NCI-H2196 treated with DMSO at 0.1 percent for 48 hours (cell line): ENCODE results near the gene KCNK18.
"Not testable (repeated sequence)": the region's sequence is repeated elsewhere in the genome, so short reads cannot be mapped to it uniquely, and the experiment has no call there.

Experiments
- DNase-seq: peaks from one replicate; lab custom pipeline; 2025; ENCODE audit not compliant: unreplicated experiment; lab: John Stamatoyannopoulos, UW

The KCNK18 gene

GRCh38 chr10:117218654-117219053 lies 21.4 kb downstream of the KCNK18 start:
- DNase-seq: no peak

DNA sequence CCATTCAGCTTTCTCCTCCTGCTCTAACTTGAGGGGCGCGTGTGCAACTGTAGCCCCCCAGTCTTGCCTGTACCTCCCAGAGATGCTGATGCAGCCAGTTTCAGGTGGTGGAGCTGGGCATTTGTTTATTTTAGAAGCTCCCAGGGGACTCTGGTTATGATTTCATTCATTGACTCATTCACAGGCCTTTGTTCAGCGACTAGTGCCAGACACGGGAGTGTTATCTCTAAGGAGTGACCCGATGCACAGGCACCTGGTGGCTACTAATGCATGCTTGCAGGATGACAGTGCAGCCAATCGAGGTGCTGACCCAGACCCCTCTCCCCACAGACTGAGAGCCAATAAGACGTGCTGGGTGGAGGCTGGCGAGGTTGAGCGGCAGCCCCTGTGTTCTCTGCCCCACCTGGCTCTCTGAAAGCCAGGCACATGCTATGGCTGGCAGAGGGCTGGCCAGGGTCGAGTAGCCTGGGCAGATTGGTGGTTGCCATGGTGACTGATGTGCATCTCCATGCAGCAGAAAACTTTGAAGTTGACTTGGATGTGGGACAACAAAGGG lies 23.9 kb downstream of the KCNK18 start:
- no peak for DNase-seq

DNA sequence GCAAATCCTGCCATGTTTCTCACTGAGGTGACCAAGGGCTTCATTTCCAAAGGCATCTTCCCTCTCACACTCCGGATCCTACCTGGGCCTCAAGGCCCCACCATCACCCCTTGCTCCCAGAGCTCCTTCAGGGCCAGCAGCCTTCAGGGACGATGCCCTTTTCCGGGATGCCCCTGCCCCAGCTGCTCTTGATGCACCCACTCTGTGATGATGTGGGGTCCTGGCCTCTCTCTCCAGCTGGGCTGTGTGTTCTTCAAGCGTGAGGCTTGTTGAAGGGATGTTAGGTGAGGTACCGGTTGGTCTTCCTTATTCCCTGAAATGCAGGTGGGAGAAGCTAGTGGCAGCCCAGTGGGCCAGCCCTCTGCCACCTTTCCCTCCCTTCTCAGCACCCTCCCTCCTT lies 25.3 kb downstream of the KCNK18 start:
- DNase-seq: no peak

DNA sequence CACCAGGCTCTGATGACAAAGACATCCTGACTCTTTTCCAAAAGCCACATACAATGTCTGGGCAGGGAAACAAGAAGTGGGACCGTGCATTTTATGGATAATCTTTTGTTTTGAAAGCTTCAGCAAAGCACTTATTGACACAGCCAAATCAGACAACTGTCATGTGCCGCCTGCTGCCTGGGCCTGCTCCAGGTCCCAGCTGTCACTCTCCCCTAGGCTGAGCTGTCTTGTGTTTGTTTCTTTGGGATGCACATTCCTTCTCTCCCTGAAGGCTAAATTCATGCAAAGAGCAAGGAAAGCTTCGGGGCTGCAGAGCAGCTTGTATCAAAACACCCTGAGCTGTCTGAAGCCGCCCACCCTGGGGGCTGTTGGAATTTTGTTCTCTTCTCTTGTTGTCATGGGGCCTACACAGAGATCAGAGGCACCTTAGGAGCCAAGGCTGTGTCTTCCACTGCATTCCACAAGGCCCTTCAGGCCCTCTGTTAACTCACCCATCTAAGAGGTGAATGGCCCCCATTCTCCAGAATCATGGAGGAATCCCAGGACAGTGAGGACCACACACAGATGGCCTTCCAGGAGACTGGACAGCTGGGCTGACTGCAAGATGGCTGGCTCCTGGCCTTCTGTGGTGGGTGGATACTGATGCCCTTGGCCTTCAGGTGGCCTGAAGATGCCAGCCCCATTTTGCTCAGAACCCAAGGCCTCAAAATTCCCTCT lies 25.8 kb downstream of the KCNK18 start:
- no peak for DNase-seq

DNA sequence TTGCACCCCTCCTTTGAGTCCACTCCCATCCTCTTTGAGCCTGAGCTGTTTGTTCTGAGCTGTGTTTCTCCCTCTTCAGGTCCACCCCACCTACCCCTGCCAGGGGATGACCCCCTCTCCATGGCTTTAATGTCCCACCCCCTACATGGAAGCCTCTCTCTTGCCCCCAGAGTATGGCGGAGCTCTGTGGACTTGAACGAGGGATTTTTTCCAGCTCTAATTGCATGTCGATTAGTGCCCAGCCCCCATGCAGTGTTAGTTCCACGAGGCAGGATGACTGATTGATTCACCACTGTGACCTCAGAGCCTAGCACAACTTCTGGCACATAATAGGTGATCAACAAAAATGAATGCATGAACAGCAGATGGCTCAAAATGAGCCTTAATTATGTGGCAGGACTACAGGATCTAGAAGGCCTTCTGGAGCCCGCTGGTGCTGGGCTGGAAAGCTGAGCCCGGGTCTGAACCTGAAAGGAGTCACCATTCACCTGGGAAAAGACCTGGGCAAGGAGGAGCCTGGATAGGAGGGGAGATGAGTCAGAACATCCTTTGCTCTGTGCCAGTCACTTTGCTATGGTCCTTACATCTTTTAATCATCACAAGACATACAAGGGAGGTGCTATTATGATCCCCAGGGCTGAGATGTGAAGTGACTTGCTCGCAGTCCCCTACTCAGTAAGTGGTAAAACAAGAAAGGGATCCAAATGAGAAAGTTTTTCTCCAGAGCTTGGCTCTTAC lies 26.6 kb downstream of the KCNK18 start:
- no peak for DNase-seq

GRCh38 chr10:117224881-117225280 lies 27.6 kb downstream of the KCNK18 start:
- DNase-seq: no peak

DNA sequence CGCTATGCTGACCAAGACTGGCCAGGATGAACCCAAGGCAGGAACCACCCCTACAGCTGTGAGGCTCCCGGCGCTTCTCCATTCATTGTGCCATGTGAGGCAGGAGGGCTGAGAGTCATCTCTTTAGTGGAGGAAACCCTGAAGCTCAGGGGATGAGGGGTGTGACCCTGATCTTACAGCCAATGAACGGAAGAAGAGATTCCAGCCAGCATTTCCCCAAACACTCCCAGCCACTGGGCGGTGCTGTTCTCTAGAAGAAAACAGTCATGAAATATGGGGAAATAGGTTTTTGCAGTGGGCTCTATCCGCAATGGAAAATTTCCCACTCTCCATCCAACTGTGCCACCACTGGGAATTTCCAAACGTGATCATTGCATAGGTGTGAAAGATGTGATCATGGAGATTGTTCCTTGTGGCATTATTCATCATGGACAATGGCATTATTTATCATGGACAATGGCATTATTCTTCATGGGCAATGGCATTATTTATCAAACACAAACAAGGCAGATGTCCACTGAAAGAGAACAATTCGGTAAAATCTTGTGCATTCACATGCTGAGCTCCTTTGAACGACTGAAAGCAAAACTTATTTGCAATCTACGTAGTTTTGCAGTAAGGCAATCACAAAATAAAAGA lies 29.6 kb downstream of the KCNK18 start:
- no peak for DNase-seq

DNA sequence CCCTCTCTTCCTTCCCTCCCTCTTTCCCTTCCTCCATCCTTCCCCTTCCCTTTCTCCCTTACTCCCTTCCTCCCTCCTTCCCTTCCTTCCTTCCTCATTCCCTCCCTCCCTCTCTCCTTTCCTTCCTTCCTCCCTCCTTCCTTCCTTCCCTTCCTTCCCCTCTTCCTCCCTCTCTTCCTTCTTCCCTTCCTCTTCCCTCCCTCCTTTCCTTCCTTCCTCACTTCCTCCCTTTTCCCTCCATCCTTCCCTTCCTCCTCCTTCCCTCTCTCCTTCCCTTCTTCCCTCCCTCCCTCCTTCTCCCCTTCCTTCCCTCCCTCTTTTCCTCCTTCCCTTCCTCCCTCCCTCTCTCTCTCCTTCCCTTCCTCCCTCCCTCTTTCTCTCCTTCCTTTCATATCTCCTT lies 30.9 kb downstream of the KCNK18 start:
- no peak for DNase-seq

GRCh38 chr10:117230107-117230506 lies 32.8 kb downstream of the KCNK18 start:
- DNase-seq: not testable (repeated sequence)

DNA sequence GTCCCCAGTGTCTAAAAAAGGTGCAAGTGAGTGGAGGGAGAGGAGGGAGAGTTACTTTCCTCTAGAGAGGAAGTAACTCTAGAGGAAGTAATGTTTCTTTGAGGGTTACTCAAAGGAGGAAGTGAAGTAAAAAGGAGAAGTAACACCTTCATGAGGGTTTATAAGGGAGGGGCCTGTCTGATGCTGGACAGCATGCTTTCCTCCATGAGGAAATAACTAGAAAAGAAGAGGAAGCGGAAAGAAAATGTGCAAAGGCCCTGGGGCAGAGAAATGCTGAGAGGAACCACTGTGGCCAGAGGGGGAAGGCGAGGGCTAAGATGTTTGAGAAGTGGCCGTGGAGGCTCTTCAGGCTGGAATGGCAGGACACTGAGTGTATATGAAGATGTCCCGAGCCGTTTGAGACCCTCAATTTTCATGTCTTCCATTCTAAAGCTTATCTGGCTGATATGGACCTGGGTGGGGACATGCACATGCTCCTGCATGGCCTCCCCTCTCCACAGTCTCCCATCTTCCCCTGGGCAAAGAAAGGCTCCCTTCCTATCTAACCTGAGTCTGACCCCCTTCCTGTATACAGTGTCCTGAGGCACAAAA lies 40.2 kb downstream of the KCNK18 start:
- no peak for DNase-seq

- DNase-seq: no peak
Observed at GRCh38 chr10:117239051-117239450, 41.8 kb downstream of the KCNK18 start.

- DNase-seq: no peak
Observed at GRCh38 chr10:117239721-117240620, 42.7 kb downstream of the KCNK18 start.

- no peak for DNase-seq
Observed at GRCh38 chr10:117240621-117241529, 43.6 kb downstream of the KCNK18 start, which contains the start of gene SLC18A2. SLC18A2 (plus strand) TSS chr10:117241114; CDS start chr10:117241694, 580 bp downstream.

DNA sequence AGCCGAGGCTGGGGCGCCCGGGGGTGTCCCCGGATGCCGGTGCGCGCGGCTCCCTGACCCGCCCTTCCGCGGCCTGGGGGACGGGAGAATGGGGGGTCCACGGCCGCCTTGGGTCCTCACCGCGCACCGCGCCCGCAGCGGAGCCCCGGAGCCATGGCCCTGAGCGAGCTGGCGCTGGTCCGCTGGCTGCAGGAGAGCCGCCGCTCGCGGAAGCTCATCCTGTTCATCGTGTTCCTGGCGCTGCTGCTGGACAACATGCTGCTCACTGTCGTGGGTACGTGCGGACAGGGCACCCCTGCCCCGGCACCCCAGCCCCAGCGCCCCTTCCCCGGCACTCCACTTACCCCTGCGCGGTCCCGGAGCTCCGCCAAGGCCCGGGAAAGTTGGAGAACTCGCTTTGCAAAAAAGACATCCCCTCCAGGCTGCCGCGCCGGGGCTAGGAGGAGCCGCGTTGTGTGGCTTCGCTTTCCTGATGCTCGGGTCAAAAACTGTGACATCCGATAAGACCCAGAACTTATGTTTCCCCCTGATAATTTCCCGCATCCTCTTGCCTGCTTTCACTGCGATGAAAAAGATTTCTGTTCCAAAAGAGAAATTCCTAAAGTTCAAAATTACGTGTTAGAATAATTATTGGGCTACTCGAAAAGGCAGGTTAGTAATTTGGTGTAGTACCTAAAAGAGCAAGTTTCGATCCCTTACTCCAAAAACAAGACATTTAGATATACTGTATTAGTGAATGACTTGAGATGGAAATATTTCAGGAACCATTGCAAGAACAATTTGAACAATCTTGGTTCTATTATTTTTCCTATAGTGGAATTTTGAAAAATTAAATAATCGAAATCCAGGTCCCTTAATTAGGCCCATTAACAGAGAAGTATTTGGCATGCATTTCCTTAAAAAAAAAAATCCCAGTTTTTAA lies 44.5 kb downstream of the KCNK18 start:
- no peak for DNase-seq

DNA sequence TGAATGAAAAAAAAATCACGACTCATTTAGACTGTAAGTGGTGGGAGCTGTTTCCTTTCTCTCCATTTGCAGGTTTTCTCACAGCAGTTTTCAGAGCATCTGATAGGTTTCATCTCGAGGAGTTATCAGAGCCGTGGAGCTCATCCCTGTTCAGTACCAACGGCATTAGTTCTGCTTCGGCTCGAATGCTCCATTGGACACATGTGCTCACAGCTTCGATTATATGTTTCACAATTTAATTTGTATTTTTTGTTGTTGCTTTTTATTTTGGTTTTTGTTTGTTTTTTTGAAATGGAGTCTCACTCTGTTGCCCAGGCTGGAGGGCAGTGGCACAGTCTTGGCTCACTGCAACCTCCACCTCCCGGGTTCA lies 45.2 kb downstream of the KCNK18 start:
- no peak for DNase-seq

DNA sequence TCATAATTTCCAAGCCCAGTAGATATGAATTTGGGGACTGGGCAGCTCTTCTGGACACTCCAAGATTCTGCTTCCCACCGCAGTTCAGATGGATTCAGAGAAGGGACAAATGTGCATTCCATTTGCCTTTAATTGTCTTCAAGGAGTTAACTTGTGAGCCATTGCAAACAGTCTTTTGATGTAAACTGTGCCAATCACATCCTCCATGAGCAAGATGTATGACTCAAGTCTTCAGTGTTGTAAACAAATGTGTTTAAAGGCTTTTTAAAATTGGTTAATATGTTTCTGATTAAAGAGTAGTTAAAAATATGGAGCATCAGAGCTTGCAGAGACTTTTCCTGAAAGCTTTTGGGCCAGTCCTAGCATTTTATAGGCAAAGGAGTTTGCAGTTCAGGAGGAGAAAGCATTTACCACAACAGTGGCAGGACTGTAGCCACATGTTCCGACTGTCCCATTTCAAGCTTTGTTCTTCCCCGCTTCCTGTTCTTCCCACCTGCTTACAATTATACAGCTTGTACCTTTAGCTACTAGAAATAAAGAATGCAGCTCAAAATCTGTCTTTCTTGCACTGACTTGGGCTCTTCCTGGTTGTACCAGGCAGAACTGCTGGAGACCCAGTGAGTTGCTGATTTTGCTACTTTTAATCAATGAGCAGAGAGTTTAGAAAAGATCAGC lies 49.8 kb downstream of the KCNK18 start:
- DNase-seq: no peak

GRCh38 chr10:117248750-117249465 lies 51.6 kb downstream of the KCNK18 start:
- no peak for DNase-seq
